Measurements from ENCODE around the gene MIF4GD. TPM values are rescaled to one million over a fixed set of nuclear protein-coding genes. Genes with fewer than 3 reads are reported as not detected.

Gene MIF4GD
- total RNA-seq, 1 donor from 2014 or later, result 19.0 TPM

DNA sequence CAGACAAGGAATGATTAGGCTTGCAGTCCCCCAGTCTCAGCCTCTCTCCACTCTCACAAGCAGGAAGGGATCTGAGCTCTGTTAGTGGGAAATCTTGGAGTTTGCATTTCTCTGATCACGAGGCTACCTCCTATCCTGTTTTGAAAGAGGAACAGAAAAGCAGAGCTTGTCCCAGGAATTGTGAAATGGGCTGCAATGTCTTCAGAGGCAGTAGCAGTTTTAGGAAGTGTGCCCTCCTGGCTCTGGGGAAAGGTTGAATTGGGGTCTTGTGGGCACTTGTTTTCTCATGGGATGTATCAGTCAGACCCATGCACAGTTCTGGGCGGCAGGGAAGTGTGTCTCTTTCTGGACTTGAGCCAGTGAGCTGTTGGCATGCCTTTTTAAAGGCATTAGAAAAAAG, 42.7 kb downstream of the MIF4GD start:
- H3K27ac Mint-ChIP-seq (ENCODE audit: unreplicated experiment), result peak overlapping the region; percentile 27
- peaks cover 29% of the 10 kb centered on the region for H3K36me3 Mint-ChIP-seq (ENCODE audit: low read depth)
- no peaks in the 10 kb centered on the region for H3K27me3 Mint-ChIP-seq (ENCODE audit: low read depth)
- DNase-seq (ENCODE audit: low spot score), result no peak
- TF ChIP-seq CTCF (IDR thresholded peaks at IDR 0.05), result no peak
- no peaks in the 10 kb centered on the region for H3K9me3 Mint-ChIP-seq (ENCODE audit: low read depth)
- no peak overlapping the region for H3K4me3 Mint-ChIP-seq (ENCODE audit: unreplicated experiment)
- no peaks in the 10 kb centered on the region for H3K4me1 Mint-ChIP-seq (ENCODE audit: low read depth)

DNA sequence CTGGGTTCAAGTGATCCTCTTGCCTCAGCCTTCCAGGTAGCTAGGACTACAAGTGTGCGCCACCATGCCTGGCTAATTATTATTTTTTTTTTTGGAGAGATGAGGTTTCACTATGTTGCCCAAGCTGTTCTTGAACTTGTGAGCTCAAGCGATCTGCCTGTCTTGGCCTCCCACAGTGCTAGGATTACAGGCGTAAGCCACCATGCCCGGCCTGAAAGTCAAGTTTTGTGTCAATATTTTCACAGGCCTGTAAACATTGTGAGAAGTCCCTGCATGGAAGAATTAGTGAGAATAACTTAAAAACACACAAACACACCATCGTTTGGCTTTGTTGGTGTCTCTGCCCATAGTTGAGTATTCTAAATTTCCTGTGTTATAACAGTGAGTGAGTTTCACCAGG, 43.3 kb downstream of the MIF4GD start:
- no peaks in the 10 kb centered on the region for H3K27me3 Mint-ChIP-seq (ENCODE audit: low read depth)
- no peak for TF ChIP-seq CTCF (IDR thresholded peaks at IDR 0.05)

DNA sequence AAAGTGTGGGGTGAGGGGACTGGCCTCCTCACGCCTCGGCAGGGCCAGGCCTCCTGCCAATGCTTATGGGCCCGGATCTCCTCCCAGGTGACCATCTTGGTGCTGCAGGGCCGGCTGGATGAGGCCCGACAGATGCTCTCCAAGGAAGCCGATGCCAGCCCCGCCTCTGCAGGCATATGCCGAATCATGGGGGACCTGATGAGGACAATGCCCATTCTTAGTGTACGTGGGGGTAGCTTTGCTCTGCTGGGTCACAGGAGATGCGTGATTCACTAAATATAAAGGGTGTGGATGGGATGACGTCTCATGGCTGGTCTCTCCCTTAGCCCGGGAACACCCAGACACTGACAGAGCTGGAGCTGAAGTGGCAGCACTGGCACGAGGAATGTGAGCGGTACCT, 46.0 kb downstream of the MIF4GD start:
- no peak for TF ChIP-seq CTCF (IDR thresholded peaks at IDR 0.05)
- H3K27ac Mint-ChIP-seq (ENCODE audit: unreplicated experiment), result no peak overlapping the region
- no peaks in the 10 kb centered on the region for H3K9me3 Mint-ChIP-seq (ENCODE audit: low read depth)
- H3K36me3 Mint-ChIP-seq (ENCODE audit: low read depth), result peaks cover 23% of the 10 kb centered on the region
- H3K4me3 Mint-ChIP-seq (ENCODE audit: unreplicated experiment), result no peak overlapping the region
- H3K4me1 Mint-ChIP-seq (ENCODE audit: low read depth), result no peaks in the 10 kb centered on the region
- DNase-seq (ENCODE audit: low spot score), result peak; percentile 57
- H3K27me3 Mint-ChIP-seq (ENCODE audit: low read depth), result no peaks in the 10 kb centered on the region

More for the DNA sequence above, 43.3 kb downstream of the MIF4GD start:
- no peak overlapping the region for H3K27ac Mint-ChIP-seq (ENCODE audit: unreplicated experiment)
- no peak for DNase-seq (ENCODE audit: low spot score)
- H3K4me3 Mint-ChIP-seq (ENCODE audit: unreplicated experiment), result no peak overlapping the region
- H3K4me1 Mint-ChIP-seq (ENCODE audit: low read depth), result no peaks in the 10 kb centered on the region
- peaks cover 27% of the 10 kb centered on the region for H3K36me3 Mint-ChIP-seq (ENCODE audit: low read depth)
- no peaks in the 10 kb centered on the region for H3K9me3 Mint-ChIP-seq (ENCODE audit: low read depth)

- TF ChIP-seq CTCF (IDR thresholded peaks at IDR 0.05), result no peak
- peaks cover 28% of the 10 kb centered on the region for H3K36me3 Mint-ChIP-seq (ENCODE audit: low read depth)
- H3K27me3 Mint-ChIP-seq (ENCODE audit: low read depth), result no peaks in the 10 kb centered on the region
- no peaks in the 10 kb centered on the region for H3K9me3 Mint-ChIP-seq (ENCODE audit: low read depth)
- no peak overlapping the region for H3K4me3 Mint-ChIP-seq (ENCODE audit: unreplicated experiment)
- no peaks in the 10 kb centered on the region for H3K4me1 Mint-ChIP-seq (ENCODE audit: low read depth)
- H3K27ac Mint-ChIP-seq (ENCODE audit: unreplicated experiment), result no peak overlapping the region
- DNase-seq (ENCODE audit: low spot score), result no peak
Observed at GRCh38 chr17:75219815-75220214, 51.2 kb downstream of the MIF4GD start.

GRCh38 chr17:75218131-75218530, 52.9 kb downstream of the MIF4GD start:
- no peak for TF ChIP-seq CTCF (IDR thresholded peaks at IDR 0.05)
- DNase-seq (ENCODE audit: low spot score), result no peak
- Mint-ChIP-seq H3K4me1 (ENCODE audit: low read depth) (no peaks in the 10 kb centered on the region), H3K27me3 (ENCODE audit: low read depth) (no peaks in the 10 kb centered on the region), H3K9me3 (ENCODE audit: low read depth) (no peaks in the 10 kb centered on the region), H3K36me3 (ENCODE audit: low read depth) (peaks cover 25% of the 10 kb centered on the region), H3K27ac (ENCODE audit: unreplicated experiment) (no peak overlapping the region), H3K4me3 (ENCODE audit: unreplicated experiment) (no peak overlapping the region)

Other genes with a start within 250 kb of the MIF4GD start
- 178 to 185 TPM (median 183 TPM) in 3 replicates for gene ATP5PD, start 224.3 kb downstream of the MIF4GD start, total RNA-seq
- gene KCTD2, start 224.0 kb downstream of the MIF4GD start, total RNA-seq, result 16.8 to 20.4 TPM (median 17.1 TPM) in 3 replicates
- gene SLC16A5, start 183.3 kb downstream of the MIF4GD start, total RNA-seq, result 2.1 to 3.0 TPM (median 3.0 TPM) in 3 replicates
- 10.8 to 12.3 TPM (median 12.1 TPM) in 3 replicates for gene ARMC7, start 161.3 kb downstream of the MIF4GD start, total RNA-seq
- 23.3 to 31.2 TPM (median 30.4 TPM) in 3 replicates for gene NT5C, start 139.5 kb downstream of the MIF4GD start, total RNA-seq
- gene JPT1, start 116.7 kb downstream of the MIF4GD start, total RNA-seq, result 78.6 to 90.4 TPM (median 86.4 TPM) in 3 replicates
- gene SUMO2, start 88.3 kb downstream of the MIF4GD start, total RNA-seq, result 307 to 347 TPM (median 312 TPM) in 3 replicates
- gene NUP85, start 65.6 kb downstream of the MIF4GD start, total RNA-seq, result 36.7 to 63.9 TPM (median 41.3 TPM) in 3 replicates
- 26.9 to 30.3 TPM (median 28.4 TPM) in 3 replicates for gene GGA3, start 9.6 kb downstream of the MIF4GD start, total RNA-seq
- gene MRPS7, start 9.4 kb downstream of the MIF4GD start, total RNA-seq, result 38.2 to 49.5 TPM (median 41.1 TPM) in 3 replicates
- 6.7 to 11.7 TPM (median 11.3 TPM) in 3 replicates for gene SLC25A19, start 18.2 kb upstream of the MIF4GD start, total RNA-seq
- 73.9 to 83.7 TPM (median 79.4 TPM) in 3 replicates for gene GRB2, start 134.4 kb upstream of the MIF4GD start, total RNA-seq
- 45.6 to 52.3 TPM (median 49.5 TPM) in 3 replicates for gene TMEM94, start 185.4 kb upstream of the MIF4GD start, total RNA-seq
- 27.1 to 30.4 TPM (median 30.3 TPM) in 3 replicates for gene CASKIN2, start 244.3 kb upstream of the MIF4GD start, total RNA-seq
- gene TSEN54, start 245.3 kb upstream of the MIF4GD start, total RNA-seq, result 11.0 to 14.6 TPM (median 12.2 TPM) in 3 replicates

All from chondrocyte (in vitro differentiated cells).